HG03159 (cell line): Measurements from ENCODE around the gene SGCB.

ENCODE experiments used
- ATAC-seq: cut with Tn5 transposase; IDR thresholded peaks from one replicate; pipeline ENCODE4 v1.9.1; 2021; ENCODE audit warnings: mild to moderate bottlenecking, moderate library complexity; ENCODE audit not compliant: unreplicated experiment

The SGCB gene

GRCh38 chr4:52028970-52029369 lies 9.1 kb downstream of the SGCB start:
- no peak for ATAC-seq

DNA sequence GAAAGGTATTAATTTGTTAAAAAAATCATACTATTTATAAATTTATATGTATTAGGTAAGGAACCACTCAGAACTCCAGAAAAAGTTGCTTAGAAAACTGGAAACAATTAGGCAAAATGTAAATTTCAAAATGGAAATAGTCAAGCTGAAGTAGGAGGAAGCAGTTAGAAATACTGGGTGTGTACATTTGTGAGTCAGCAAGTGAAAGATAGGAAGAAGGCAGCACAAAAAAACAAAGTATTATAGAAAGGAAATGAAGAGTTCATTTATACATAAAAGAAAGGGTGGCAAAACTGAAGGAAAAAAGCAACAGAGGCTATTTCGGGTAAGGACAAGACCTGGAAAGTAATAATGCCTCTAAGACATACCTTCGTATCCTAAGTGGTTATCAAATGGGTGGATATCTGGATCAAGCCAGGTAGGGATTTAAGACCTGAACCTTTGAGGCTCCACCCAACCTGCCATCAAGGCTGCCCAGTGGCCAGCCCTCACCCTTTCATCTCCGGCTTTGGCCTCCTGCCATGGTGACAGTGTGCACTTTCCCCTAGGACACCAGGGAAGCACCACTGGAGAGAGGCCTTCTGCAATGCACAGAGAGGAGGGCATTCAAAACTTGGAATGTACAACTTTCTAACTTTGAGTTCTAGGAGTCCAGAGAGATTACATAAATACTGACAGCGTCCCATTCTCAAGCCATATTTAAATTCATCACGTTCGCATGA lies 18.0 kb downstream of the SGCB start, which contains the start of gene LRRC66:
LRRC66 (minus strand) TSS at position 428 of the 722 bp plus-strand sequence. CDS start 2,750 bp downstream, outside the sequence.
- ATAC-seq: no peak

GRCh38 chr4:52017814-52018213 lies 20.3 kb downstream of the SGCB start:
- no peak for ATAC-seq

GRCh38 chr4:52016981-52017380 lies 21.1 kb downstream of the SGCB start:
- ATAC-seq: no peak

GRCh38 chr4:52015366-52015765 lies 22.7 kb downstream of the SGCB start:
- ATAC-seq: no peak

GRCh38 chr4:52014903-52015302 lies 23.2 kb downstream of the SGCB start:
- ATAC-seq: no peak

- no peak for ATAC-seq
Observed at GRCh38 chr4:52012651-52013050, 25.4 kb downstream of the SGCB start.

DNA sequence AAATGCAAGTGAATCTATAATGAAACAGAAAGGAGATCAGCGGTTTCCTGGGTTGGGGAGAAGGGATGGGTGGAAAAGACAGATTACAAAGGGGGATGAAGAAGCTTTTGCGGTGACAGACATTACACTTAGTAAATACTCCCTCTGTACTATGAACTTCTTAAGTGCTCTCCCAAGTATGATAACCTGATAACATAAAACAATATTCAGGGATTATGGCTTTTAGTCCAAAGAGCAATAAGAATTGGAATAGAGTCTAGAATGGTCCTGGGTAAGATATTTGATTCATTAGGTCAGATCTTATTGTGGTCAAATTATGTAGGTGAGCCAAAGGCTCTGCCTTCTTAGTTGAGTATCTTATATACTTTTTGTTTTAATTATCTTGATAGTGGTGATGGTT lies 27.1 kb downstream of the SGCB start:
- ATAC-seq: no peak

- ATAC-seq: no peak
Observed at GRCh38 chr4:52006887-52007286, 31.2 kb downstream of the SGCB start.

GRCh38 chr4:52005604-52006273 lies 32.4 kb downstream of the SGCB start:
- no peak for ATAC-seq

DNA sequence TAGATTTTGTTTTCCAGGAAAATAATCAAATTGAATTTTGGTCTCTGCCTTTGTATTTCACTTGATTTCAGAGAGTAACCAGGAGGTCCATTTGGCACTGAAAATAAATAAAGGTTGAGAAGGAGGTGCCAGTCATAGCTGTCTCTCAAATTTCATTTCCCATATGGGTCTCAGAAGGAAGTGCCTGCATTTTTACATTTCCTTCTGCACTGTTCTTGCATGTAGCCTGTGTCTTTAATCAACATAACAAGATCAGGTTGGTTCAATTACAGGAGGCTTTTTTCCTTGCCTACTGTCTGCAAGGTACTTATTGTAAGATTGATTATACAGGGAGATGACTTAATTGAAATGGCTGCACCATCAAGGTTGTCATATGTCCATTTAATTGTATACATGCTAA lies 33.7 kb downstream of the SGCB start:
- no peak for ATAC-seq

GRCh38 chr4:52001616-52002015 lies 36.5 kb downstream of the SGCB start:
- no peak for ATAC-seq

- ATAC-seq: no peak
Observed at GRCh38 chr4:51999250-51999649, 38.8 kb downstream of the SGCB start.

- ATAC-seq: no peak
Observed at GRCh38 chr4:51998837-51999236, 39.3 kb downstream of the SGCB start.

DNA sequence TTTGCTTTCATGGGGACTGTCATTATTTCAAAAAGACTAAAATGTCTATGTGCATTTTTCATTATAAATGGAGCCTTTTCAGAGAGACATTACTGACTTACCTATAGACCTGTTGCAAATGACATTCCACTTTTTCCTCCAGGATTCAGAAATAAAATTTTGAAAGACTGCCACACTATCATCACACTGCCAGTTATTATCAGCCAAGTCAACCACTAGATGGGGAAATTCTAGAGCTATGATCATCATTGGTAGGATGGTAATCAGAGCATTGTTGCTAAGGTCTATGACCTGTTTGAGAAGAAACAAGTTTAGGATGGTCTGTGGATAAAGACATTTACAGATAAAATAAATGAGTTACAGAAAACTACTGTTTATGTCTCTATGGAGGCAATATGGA lies 40.5 kb downstream of the SGCB start:
- ATAC-seq: no peak

GRCh38 chr4:51995647-51996220 lies 42.4 kb downstream of the SGCB start:
- ATAC-seq: no peak
